H54 (cell line): Measurements from ENCODE around the gene CXorf51A.
"Not testable (repeated sequence)": the region's sequence is repeated elsewhere in the genome, so short reads cannot be mapped to it uniquely, and the experiment has no call there.

ENCODE experiments used
- DNase-seq: peaks from one replicate; pipeline ENCODE4 v3.0.0; 2011; ENCODE audit warnings: low spot score, mixed read lengths; ENCODE audit not compliant: insufficient read length
- FAIRE-seq: peaks from 3 replicates; lab custom pipeline; 2011; peaks lifted over from hg19 to GRCh38; lab: Jason Lieb, UNC
- POLR2A ChIP-seq: IDR thresholded peaks from 2 replicates; pipeline ENCODE4 v1.6.1; 2011; ENCODE audit warnings: low read depth, mild to moderate bottlenecking, low read length

CXorf51A gene

DNA sequence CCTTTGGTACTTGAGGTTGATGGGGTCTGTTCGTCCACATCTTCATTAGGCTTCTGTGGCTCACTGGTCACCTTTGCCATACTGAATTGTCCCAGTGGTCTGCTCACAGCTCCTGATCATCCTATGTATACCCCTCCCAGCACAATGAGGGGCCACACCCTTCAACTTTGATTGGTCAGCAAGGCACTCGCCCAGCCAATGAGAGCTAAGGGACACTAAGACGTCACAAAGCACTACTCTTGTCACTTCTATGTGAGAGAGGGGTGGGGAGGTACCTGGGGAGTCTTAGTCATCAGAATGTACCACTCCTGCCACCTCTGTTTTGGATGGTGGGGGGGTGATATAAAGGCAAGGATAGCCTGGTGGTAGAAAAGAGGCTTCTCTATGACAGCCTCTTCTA lies at the start of gene CXorf51A:
Gene CXorf51A (minus strand): TSS at position 101 of the 400 bp plus-strand sequence. CDS start 21 bp downstream, at position 80.
- not testable (repeated sequence) for FAIRE-seq, DNase-seq

DNA sequence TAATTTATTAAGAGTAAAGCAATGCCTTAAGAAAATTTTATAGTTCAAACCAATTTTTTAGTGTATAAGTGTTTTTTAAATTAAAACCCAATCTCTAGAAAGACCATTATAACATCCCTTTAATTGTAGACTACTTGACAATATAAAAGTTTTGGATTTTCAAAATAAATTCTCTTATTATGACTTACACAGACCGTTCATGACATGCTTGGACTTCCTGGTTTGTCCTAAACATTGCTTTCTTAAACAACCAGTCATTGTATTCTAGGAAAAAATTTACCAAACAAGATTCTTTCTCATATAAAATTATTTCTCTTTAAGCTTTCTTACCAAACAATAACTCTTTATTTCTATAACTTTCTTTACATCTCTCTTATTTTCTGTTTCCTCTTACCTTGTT lies 49.0 kb upstream of the CXorf51A start:
- FAIRE-seq (no peak), DNase-seq (no peak)
- TF ChIP-seq POLR2A: no peak

DNA sequence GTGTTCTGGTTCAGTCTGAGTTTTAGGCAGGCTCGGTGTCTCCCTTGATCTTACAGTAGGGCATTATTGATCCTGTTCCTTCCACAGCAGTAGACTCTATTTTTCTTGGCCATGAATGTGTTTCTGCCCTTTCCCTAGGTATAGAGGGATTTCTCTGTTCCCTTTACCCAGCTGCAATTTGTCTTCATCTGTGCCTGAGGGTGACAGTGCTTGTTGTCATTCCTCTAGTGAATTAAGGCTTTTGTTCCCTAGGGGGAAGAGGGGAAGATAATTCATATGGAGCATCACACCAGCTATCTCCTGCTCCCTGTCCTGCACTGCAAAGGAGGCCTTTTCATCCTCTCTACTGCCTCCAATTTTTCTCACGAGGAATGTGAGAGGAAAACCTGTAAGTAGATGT lies 39.7 kb upstream of the CXorf51A start:
- DNase-seq (no peak), FAIRE-seq (no peak)
- no peak for TF ChIP-seq POLR2A

DNA sequence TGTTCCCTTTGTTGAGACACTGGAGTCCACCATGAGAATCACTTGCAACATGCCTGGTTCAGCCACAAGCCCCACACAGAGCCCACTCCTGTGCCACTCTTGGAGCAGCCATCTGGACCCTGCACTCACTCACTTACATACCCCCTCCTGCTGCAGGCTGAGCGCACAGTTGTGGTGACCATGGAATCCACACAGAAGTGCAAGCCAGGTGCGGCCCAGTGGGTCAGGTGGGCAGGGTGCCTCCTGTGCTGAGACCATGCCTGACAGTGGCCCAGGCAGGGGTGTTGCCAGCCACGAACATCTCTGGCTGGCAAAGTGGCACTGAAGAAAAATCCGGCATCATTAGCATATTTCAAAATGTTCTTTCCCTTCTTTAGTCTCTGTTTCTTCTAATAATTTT lies 17.4 kb upstream of the CXorf51A start:
- FAIRE-seq (no peak), DNase-seq (no peak)
- TF ChIP-seq POLR2A: no peak

DNA sequence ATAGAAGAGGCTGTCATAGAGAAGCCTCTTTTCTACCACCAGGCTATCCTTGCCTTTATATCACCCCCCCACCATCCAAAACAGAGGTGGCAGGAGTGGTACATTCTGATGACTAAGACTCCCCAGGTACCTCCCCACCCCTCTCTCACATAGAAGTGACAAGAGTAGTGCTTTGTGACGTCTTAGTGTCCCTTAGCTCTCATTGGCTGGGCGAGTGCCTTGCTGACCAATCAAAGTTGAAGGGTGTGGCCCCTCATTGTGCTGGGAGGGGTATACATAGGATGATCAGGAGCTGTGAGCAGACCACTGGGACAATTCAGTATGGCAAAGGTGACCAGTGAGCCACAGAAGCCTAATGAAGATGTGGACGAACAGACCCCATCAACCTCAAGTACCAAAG lies 5.1 kb downstream of the CXorf51A start, which contains the start of gene CXorf51B:
Gene CXorf51B (plus strand): TSS at position 301 of the 400 bp plus-strand sequence. CDS start 21 bp downstream, at position 322.
- not testable (repeated sequence) for FAIRE-seq, DNase-seq
